OCI-LY3 (cell line): ENCODE results near the gene HHIP.

ENCODE experiments used
- CTCF ChIP-seq: fragments of 200-600, 300-600 bp; sonication (generic); IDR thresholded peaks from 2 replicates; pipeline ENCODE4 v1.5.1; 2014; ENCODE audit warnings: antibody characterized with exemption, low read length, low read depth
- EZH2phosphoT487 ChIP-seq: fragments of 200-600 bp; shearing (Covaris generic); IDR thresholded peaks from 2 replicates; pipeline ENCODE4 v1.6.1; 2018; ENCODE audit warnings: antibody characterized with exemption, mixed run types, low read depth

GRCh38 chr4:144788469-144788868, 142.5 kb downstream of the HHIP start:
- TF ChIP-seq CTCF = no peak
- no peak for TF ChIP-seq EZH2phosphoT487
